Measurements from ENCODE around the gene MCC.

The MCC gene

GRCh38 chr5:113020461-113021273 is 467.6 kb downstream of the MCC start:
- no peak for DNase-seq

GRCh38 chr5:113017881-113018635 is 470.2 kb downstream of the MCC start:
- DNase-seq, result no peak

DNA sequence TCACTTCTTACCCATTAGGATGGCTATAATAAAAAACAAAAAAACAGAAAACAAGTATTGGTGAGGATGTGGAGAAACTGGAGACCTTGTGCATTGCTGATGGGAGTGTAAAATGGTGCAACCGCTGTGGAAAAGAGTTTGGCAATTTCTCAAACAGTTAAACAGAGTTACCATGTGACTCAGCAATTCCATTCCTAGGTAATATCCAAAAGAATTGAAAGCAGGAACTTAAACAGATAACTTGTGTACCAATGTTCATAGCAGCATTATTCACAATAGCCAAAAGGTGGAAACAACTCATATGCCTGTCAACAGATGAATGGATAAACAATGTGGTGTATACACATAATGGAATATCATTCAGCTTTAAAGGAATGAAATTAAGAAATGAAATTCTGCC is 482.8 kb downstream of the MCC start:
- no peak for DNase-seq

DNA sequence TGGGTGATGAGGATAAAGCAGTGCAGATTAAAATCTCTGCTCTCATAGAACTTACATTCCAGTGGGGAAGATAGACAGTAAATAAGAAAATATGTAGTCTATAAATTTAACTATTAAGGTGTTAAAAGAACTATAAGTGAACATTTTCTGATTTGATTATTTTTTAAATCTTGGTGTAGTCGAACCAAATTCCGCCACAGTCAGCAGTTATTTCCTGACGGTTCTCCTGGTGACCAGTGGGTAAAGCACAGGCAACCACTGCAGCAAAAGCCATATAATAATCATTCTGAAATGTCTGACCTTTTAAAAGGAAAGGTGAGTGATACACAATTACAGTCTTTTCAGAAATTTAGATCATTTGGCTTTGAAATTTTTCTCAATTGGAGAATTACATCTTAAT is 484.5 kb downstream of the MCC start:
- no peak for DNase-seq

DNA sequence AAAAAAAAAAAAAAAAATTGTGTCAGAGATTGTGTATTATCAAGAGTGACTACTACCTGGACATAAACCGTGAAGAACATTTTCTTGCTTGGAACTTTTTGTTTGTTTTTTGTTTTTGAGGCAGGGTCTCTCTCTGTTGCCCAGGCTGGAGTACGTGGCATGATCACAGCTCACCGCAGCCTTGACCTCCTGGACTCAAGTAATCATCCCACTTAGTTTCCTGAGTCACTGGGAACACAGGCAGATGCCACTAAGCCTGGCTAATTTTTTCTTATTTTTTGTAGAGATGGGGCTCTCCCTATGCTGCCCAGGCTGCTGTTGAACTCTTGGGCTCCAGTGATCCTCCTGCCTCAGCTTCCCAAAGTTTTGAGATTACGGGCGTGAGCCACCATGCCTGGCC is 485.8 kb downstream of the MCC start:
- DNase-seq, result no peak

DNA sequence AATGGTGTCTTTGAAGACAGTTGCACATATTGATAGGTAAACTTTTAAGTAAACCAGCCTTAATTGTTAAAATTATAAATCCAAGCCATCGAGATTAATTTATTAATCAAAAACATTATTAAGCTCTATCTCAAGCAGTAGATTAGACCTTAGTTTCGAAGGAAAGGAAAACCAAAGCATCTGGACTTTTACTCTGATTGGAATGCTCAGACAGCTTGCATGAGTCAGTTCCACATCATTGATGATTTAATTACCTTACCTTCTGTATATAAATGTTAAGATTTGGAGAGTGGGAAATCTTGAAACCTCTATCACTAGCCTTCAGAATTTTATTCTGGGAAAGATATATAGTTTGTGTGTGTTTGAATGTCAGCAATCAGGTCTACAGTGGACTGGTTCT is 487.8 kb downstream of the MCC start:
- no peak for DNase-seq

DNA sequence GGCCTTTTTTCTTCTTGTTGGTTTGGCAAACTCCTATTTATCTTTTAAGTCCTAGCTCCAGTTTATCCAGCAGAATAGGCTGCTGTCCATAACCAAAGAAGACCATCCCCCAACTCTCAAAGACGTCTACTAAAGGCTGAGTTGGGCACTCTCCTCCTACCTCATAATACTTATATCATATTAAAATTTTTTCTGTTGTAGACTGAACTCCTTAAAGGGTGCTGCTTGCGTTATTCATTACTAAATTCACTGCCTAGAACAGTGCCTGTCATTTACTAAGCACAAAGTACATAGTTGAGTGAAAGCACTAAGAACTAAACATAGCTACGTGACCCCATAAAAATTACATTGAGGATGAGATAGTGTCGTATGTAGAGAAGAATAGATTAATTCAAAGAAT is 490.0 kb downstream of the MCC start:
- DNase-seq, result no peak

DNA sequence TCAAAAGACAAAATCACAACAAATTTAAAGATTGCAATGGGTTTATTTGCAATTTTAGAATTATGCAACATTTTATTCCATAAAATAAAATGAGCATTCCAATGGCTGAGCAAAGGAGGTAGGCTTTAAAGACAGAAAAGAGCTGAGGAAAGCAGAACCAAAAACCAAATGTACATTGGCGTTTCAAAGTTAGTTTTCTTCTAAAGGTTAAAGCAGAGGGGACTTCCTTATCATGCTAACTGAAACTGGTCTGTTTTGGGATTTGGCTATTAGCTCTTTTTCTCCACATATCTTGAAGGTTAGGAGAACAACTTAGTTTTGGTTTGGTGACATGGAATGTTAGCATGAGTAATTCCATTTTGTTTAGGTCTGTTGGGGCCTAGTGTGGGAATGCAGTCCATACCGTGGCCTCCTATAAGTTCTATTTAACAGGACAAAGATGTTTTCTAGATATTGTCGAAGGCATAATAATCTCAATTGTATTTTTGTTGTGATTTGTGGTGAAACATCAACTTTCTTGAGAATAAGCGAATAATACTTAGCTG is 491.4 kb downstream of the MCC start:
- DNase-seq, result peak; percentile 52

DNA sequence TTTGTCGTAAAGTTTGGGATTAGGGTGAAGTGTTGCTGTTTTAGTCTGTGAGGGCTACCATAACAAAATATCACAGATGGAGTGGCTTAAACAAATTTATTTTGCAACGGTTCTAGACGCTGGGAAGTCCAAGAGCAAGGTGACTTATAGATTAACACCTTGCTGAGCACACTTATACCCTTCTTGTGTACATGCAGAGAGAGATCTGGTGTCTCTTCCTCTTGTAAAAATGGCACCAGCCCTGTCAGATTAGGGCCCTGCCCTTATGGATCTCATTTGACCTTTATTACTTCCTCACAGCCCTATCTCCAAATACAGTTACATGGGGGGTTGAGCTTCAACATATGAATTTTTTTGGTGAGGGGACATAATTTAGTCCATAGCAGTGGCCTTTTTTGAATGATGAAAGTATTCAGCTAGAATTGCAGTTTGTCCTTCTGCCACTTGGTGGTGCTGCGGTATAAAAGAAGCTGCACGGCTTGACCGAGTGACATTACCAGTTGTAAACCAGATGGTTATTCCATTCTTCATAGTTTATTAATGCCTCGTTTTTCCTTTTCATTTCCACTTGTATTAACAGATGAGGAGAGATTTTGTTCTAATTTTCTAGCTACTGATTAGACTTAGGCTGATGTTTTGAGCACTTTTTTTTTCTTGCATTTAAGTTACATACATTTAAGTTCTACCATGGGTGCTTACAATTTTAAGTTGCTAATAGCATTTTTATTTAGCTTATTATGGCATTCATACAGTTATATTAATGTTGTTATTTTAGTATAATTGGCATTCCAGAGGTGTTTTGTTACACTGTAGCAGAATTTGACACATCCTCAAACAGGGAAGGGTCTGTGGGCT is 492.3 kb downstream of the MCC start:
- peak; percentile 71 for DNase-seq

DNA sequence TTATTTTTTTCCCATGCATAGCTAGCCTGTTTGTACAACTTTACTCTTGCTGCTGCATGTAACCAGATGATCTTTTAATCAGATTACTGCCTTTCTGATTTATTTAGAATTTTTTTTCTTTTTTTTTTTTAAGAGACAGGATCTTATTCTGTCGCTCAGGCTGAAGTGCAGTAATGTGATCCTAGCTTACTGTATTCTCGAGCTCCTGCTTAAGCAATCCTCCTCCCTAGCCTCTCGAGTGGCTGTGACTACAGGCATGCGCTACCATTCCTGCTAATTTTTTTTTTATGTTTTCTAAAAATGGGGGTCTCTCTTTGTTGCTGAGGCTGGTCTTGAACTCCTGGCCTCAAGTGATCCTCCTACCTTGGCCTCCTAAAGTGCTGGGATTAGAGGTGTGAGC is 502.0 kb downstream of the MCC start:
- DNase-seq, result no peak

DNA sequence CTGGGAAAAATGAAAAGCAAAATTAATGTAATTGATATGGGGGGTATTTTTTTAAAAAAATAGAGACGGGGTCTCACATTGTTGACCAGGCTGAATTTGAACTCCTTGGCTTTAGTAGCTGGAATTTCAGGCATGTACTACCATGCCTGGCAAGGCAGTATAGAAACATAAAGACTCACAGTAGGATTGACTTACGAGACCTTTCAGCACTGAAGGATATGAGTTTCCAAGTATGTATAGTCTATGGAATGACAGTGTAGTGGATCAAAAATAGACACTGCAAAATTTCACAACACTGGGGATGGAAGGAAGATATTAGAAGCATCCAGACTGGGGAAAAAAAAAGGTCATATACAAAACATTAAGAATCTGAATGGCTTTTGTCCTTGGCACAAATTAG is 504.9 kb downstream of the MCC start:
- DNase-seq, result peak; percentile 63

GRCh38 chr5:112979723-112980122 is 508.5 kb downstream of the MCC start:
- no peak for DNase-seq

DNA sequence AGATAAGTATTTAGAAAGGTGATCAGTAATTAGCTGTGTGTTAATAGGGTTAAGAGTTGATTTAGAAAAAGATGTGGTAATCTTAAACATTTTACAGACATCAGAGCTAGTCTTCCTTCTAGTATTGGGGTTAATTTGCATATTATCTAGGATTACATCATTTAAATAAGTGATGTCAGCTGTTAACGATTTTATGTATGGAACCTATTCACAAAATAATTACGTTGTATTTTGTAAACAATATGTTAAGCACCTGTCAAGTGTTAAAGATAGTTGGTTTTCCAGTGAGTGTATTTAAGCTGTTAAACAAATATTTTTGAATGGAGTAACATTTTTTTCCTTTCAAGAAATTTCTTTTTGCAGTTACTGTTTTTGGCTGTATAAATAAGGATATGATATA is 509.4 kb downstream of the MCC start:
- no peak for DNase-seq

GRCh38 chr5:112977440-112977861 is 510.8 kb downstream of the MCC start:
- DNase-seq, result no peak

GRCh38 chr5:112976432-112977309 is 511.6 kb downstream of the MCC start, which contains the start of gene DCP2:
Gene DCP2, plus strand, starts transcription at chr5:112976798. Its CDS starts 136 bp downstream, at chr5:112976934.
- peak; percentile 99 for DNase-seq

- DNase-seq, result no peak
These were observed 512.4 kb downstream of the MCC start for GRCh38 chr5:112975721-112976431.

GRCh38 chr5:112974901-112975300 is 513.4 kb downstream of the MCC start:
- DNase-seq, result no peak

DNA sequence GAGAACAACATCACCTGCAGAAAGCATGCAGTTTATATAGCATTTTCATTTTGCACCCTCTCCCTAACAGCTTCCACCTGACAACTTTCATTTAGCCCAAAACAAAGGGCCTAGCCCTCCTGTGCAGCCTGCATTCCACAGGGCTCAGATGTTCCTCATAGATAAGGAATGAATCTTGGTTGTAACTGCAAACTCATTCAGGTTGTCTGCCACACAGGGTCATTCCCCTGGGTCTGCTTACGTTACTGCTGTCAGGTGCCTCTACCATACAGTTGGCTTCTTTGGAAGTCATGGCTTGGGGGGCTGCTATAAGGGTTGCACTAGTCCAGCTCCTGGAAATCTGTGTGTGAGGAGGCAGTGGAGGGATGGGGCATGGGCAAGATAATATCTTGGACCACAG is 514.3 kb downstream of the MCC start:
- DNase-seq, result no peak

GRCh38 chr5:112973036-112973435 is 515.2 kb downstream of the MCC start:
- DNase-seq, result no peak
